H1 (cell line): Measurements from ENCODE around the gene STXBP2.

Source experiments
- CTCF ChIP-seq, 3 experiments: IDR thresholded peaks; 1 replicate in 2 of 3; 2 replicates in 1 of 3; pipeline versions ENCODE4 v1.5.1 to v1.6.1; 2011; ENCODE audit warnings: low read length in 3 of 3, mild to moderate bottlenecking in 3 of 3, inconsistent platforms in 2 of 3, low read depth in 1 of 3, moderate library complexity in 1 of 3; ENCODE audit not compliant: insufficient read depth in 1 of 3; ENCODE audit errors: control extremely low read depth in 1 of 3
- GABPA ChIP-seq: IDR thresholded peaks from 2 replicates; pipeline ENCODE4 v1.6.1; 2011; ENCODE audit warnings: mild to moderate bottlenecking, low read length, moderate library complexity, borderline replicate concordance; ENCODE audit not compliant: insufficient read depth
- MAX ChIP-seq: IDR thresholded peaks from 2 replicates; pipeline ENCODE4 v1.6.1; 2012; ENCODE audit warnings: inconsistent platforms
- POLR2A ChIP-seq, 2 experiments: IDR thresholded peaks; 1 replicate in 1 of 2; 2 replicates in 1 of 2; pipeline ENCODE4 v1.6.1; 2011; ENCODE audit warnings: low read depth in 2 of 2, low read length in 2 of 2, mild to moderate bottlenecking in 2 of 2; ENCODE audit errors: control extremely low read depth in 1 of 2
- RAD21 ChIP-seq, 2 experiments: IDR thresholded peaks in 1 of 2; conservative IDR thresholded peaks in 1 of 2; 2 replicates each; pipeline ENCODE4 v1.6.1; 2011; ENCODE audit warnings: low read depth in 2 of 2, low read length in 2 of 2, improper control_type of control experiment in 1 of 2, inconsistent platforms in 1 of 2, mild to moderate bottlenecking in 1 of 2, moderate library complexity in 1 of 2
- SIRT6 ChIP-seq: IDR thresholded peaks from one replicate; pipeline ENCODE4 v1.7.1; 2012; ENCODE audit warnings: low read length, inconsistent platforms
- SP1 ChIP-seq: IDR thresholded peaks from 2 replicates; pipeline ENCODE4 v1.6.1; 2011; ENCODE audit warnings: low read depth, low read length
- TAF1 ChIP-seq: IDR thresholded peaks from 2 replicates; pipeline ENCODE4 v1.6.1; 2011; ENCODE audit warnings: mild to moderate bottlenecking, low read depth, low read length
- ZNF274 ChIP-seq: IDR thresholded peaks from 2 replicates; pipeline ENCODE4 v1.7.0; 2012; ENCODE audit warnings: low read length, borderline replicate concordance; ENCODE audit errors: extremely low read depth

- no peak for TF ChIP-seq GABPA
- no peak for TF ChIP-seq TAF1
- TF ChIP-seq SP1: no peak
- no peak for TF ChIP-seq SIRT6
- no peak for TF ChIP-seq CTCF (IDR thresholded peaks at IDR 0.05; ENCODE audit: control extremely low read depth in 1 of 3, insufficient read depth in 1 of 3, low read depth in 1 of 3, low read length in 3 of 3)
- no peak for TF ChIP-seq MAX
- TF ChIP-seq POLR2A (IDR thresholded peaks at IDR 0.05; ENCODE audit: control extremely low read depth in 1 of 2, low read depth in 2 of 2, low read length in 2 of 2): no peak
- no peak for TF ChIP-seq ZNF274
- TF ChIP-seq RAD21 (IDR thresholded peaks at IDR 0.05 in 1 of 2, conservative IDR thresholded peaks at IDR 0.05 in 1 of 2; ENCODE audit: low read depth in 2 of 2, low read length in 2 of 2): no peak
Observed at GRCh38 chr19:7672522-7672921, 35.6 kb downstream of the STXBP2 start.
